ENCODE results near the gene FKBP15.

DNA sequence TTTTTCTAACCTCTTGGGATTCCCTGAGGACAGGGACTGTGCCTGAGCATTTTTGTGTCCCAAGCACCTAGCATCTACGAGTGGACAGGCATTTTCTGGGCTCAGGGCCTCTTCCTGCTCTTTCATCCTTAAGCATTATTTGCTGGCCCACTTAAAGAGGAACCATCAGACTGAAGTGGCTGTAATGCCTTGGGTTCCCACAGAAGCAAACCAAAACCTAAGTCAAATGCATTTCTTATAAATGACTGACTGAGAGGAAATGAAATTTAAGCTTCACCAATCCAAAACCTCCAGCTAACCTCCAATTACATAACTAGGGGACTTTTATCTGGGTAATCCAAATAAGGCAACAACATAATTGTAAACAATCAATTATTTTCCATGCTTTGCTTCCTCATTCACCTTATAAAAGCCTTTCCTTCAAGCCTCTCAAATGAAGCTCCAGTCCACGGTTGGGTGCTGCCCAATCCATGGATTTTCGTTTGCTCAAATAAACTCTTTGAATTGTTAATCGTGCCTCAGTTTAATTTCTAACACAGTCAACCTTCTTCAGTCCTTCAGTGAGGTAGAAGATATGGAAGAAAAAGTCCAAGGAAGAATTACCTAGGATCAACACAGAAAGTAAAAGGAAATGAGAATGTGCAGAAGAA, 95.6 kb downstream of the FKBP15 start:
- no peak for TF ChIP-seq EZH2 (IDR thresholded peaks at IDR 0.05)
- no peak for TF ChIP-seq POLR2AphosphoS5 (IDR thresholded peaks at IDR 0.05; ENCODE audit: borderline replicate concordance, low read depth, low read length)
